ENCODE measurements around the gene GRID2IP. TPM values are rescaled to one million over a fixed set of nuclear protein-coding genes. Genes with fewer than 3 reads are reported as not detected.
"Not testable (repeated sequence)": the region's sequence is repeated elsewhere in the genome, so short reads cannot be mapped to it uniquely, and the experiment has no call there.

The GRID2IP gene
- polyA plus RNA-seq, 4 donors, result 0.51 to 1.5 (median 0.84) TPM

DNA sequence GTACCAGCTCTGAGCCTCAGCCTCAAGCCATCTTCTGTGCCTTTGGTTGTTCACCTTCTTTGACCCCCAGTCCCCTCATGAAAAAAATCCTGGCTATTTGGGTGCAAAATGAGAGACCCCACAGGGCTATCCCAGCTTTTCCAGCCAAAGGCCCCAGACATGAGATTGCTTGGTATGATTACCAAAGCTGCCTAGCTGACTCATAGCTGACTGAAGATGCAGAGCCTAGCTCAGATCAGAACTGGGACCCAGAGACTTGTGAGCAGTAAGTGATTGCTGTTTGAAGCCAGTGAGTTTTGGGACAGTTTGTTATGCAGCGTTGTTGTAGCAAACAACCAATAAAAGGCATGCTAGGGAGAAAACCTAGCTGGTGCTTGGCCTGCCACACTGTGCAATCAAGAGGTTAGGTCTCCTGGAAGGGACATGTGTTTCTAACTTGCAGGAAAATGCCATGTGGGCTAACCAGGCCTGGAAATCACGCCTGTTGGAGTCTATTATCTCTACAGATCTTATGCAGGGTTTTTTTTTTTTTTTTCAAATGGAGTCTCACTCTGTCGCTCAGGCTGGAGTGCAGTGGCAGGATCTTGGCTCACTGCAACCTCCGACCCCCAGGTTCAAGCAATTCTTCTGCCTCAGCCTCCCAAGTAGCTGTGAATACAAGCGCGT, 55.5 kb downstream of the GRID2IP start:
- DNase-seq (ENCODE audit: low read depth in 4 of 4, low spot score in 2 of 4), result no peak

DNA sequence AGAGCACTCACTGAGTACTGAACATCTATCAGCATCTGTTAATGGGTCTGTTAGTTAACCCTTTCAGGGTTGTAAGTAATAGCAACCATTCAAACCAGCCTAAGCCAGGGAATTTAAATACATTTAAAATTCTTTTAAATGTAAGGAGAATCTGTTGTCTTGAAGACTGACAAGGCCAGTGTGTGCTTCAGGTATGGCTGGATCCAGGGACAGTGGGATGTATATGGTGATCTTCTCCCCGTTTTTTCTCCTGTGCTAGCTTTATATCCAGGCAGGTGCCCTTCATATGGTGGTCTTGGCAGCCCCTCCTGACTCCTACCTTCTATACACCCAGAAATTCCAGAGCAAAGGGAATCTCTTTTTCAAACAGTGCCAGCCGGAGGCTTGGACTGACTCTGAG, 56.9 kb downstream of the GRID2IP start:
- no peak for DNase-seq (ENCODE audit: low read depth in 4 of 4, low spot score in 2 of 4)

DNA sequence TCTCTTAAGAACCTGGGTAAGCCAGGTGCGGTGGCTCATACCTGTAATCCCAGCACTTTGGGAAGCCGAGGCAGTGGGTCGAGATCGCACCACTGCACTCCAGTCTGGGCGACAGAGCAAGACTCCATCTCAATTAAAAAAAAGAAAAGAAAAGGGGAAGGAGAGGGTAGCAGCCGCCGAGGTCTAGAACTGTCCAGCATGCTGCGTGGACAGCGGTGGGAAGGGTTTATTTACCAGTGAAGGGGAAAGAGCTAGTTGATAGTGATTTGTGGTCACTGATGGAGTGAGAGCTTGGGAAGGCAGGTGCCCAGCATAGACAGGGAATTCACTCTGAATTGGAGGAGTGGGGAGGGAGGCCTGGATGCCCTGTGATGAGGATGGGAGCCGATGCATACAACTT, 60.1 kb downstream of the GRID2IP start:
- no peak for DNase-seq (ENCODE audit: low read depth in 4 of 4, low spot score in 2 of 4)

DNA sequence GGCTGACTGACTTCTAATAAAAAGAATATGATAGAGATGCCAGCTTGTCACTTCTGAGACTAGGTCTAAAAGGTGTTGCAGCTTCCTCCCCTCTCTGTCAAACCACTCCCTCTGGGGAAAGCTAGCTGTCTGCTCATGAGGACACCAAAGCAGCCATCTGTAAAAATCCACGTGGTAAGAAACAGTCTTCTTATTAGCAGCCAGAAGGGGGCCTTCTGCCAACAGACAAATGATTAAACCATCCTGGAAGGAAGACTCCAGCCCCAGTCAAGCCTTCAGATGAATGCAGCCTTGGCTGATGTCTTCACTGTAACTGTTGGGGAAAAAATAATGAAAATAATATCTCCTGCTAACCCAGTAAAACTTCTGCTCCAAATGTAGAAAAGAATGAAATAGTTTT, 61.6 kb downstream of the GRID2IP start:
- no peak for DNase-seq (ENCODE audit: low read depth in 4 of 4, low spot score in 2 of 4)

DNA sequence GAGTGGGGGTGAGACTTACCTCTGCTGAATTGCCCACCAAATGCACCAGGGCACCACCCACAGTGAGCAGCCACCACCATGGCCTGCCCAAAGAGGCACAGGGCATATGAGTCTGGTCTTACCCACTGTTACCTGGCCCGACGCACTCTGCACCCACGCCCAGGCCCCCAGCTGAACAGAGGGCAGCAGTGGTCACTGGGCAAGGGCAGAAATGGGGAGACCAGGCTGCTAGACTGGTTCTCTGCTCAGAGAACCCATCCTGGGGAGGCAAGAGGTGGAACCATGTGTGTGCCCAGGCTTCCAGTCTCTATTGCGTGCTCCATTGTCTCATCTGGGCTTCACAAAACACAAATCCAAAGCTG, 64.1 kb downstream of the GRID2IP start:
- DNase-seq (ENCODE audit: low read depth in 4 of 4, low spot score in 2 of 4), result no peak

DNA sequence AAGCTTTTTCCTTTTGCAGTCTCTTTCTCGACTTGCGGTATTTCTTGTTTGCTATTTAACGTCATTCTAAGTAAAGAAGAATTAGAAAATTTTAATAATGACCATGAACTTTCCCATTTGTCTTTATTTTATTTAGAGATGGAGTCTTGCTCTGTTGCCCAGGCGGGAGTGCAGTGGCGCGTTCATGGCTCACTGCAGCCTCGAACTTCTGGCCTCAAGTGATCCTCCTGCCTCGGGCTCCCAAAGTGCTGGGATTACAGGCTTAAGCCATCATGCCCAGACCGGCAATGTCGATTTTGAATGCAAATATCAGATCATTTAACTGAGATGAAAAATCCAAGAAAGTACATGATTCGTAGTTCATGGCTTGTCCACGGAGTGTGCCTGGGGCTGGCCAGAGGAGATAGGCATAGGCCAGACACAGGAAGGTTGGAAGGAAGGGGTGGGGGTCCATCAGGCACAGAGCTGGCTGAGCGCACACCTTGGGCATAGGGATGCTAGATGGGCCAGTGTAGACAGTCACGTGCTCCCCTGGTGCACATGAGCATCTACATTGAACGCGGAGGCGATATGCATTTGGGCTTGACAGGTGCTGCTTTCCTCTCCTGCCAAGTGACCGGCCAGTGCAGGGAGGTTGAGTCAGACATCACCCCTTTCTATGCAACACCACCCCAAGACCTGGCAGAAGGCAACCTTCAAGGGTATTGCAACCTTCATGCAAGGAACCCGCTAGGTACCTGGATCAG, 64.7 kb downstream of the GRID2IP start:
- no peak for DNase-seq (ENCODE audit: low read depth in 4 of 4, low spot score in 2 of 4)

DNA sequence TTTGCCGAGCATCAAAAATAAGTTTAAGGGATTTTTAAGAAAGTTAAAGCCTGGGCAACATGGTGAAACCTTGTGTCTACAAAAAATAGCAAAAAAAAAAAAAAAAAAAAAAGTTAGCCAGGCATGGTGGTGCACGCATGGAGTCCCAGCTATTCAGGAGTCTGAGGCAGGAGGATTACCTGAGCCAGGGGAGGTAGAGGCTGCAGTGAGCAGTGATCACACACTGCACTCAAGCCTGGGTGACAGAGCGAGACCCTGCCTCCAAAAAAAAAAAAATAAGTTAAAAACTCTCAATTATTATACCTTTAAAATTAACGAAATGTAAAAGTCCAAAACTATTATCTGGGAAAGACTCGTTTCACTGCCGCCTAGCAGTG, 68.5 kb downstream of the GRID2IP start:
- no peak for DNase-seq (ENCODE audit: low read depth in 4 of 4, low spot score in 2 of 4)

DNA sequence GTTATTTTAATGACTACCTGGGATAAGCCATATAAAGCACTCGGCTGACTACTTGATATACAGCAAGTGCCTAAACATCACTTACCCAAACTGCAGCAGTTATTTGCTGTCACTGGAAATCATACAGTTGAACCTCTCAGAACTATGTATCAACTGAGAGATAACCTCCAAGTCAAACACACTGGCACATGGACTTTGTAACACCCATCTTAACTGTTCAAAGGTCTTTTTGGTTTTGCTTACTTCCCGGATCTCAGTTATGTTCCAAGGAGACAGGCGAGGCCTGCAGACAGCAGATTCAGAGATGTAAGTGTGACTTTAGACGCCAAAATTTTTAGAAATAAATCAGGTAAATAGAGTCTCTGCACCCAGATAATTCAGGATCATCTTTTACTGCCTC, 69.0 kb downstream of the GRID2IP start:
- no peak for DNase-seq (ENCODE audit: low read depth in 4 of 4, low spot score in 2 of 4)

DNA sequence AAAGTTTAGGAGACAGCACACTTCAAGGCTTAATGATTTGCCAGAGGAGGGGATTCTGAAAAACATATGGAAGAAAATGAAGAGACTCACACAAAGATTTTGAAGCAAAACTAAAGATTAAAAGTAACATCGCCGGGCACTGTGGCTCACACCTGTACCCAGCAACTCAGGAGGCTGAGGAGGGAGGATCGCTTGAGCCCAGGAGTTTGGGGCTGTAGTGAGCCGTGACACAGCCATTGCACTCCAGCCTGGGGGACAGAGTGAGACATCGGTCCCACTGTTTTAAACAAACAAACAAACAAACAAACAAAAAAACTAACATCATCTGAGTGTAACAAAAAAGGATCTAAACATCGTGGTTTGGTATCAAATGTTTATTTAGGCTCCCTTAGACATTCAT, 69.8 kb downstream of the GRID2IP start:
- DNase-seq (ENCODE audit: low read depth in 4 of 4, low spot score in 2 of 4), result no peak

DNA sequence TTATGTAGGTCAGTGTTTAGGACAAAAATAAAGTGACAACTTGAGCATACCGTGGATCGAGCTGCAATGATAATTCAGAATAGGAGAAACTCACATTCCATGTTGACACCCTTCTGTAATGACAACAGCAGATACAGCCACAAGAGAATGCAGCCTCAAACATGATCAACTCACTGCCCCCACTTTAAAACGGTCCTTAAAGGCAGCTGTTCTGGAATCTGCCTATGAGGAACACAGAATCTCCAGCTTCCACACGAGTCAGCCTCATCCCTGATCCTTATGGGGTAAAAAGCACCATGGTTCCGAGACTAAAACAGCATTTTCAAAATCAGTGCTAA, 71.0 kb downstream of the GRID2IP start:
- no peak for DNase-seq (ENCODE audit: low read depth in 4 of 4, low spot score in 2 of 4)

DNA sequence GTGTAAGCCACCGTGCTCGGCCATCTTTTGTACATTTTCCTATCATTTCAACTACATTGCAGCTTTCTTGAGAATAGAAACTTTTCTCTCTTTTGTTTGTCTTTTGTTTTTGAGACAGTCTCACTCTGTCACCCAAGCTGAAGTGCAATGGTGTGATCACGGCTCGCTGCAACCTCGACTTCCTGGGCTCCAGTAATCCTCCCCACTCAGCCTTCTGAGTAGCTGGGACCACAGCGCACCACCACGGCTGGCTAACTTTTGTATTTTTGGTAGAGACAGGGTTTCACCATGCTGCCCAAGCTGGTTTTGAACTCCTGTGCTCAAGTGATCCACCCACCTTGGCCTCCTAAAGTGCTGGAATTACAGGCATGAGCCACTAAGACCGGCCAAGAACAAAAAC, 72.2 kb downstream of the GRID2IP start:
- DNase-seq (ENCODE audit: low read depth in 4 of 4, low spot score in 2 of 4), result no peak

DNA sequence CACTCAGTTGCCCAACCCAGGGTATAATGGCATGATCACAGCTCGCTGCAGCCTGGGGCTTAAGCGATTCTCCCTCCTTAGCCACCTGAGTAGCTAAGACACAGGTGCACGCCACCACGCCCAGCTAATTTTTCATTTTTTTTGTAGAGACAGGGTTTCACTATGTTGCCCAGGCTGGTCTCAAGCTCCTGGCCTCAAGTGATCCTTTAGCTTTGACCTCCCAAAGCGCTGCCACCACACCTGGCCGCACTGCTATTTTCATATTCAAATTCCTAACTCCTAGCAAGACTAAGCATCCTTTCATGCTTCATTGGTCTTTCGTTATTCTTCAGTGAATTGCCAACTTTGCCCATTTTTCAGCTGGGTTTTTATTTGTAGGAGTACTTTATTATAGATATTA, 73.1 kb downstream of the GRID2IP start:
- no peak for DNase-seq (ENCODE audit: low read depth in 4 of 4, low spot score in 2 of 4)

DNA sequence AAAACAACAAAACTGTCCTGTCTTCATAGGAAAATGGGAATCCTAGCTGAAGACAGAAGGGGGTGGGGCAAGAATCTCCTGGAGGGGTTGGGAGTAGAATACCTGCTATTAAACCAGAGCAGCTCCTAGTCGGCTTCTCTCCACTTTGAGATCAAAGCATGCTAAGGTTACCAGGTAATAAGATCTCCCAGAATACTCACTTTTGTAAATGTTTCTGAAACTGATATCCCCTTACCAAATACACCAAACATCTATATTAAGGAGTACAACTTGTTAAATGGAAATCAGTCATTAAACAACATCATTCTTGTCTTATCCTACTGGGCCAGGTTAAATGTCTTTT, 74.0 kb downstream of the GRID2IP start:
- no peak for DNase-seq (ENCODE audit: low read depth in 4 of 4, low spot score in 2 of 4)

DNA sequence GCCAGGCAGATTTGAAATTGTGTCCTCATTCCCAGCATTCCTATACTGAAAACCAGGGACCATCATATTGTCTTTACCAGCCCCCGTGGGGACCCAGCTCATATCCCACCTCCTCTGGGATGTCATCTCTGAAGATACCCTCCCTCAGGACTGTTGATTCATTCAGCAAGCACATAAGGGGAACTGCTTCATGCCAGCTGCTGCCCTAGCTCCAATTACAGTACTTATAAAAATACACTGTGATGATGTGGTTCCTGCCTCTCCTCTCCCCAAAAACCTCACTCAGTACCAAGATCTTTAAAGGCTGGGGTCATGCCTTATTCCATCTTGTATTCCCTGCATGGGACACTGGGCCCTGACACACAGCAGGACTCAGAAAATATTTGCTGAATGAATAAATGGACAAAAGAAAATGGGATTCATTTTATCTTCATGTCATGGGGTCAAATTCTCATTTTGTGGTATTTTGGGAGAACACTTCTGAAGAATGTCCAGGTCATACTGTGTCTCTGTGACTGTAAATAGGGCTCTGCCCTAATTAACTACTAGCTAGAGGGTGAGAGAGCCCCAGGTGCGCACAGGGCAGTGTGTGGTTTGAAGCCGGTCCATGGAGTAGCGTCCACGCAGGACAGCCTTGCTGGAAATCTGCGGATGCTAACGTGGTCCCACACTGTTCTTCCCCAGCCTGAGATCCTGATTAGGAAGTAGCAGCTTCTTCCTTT, 74.5 kb downstream of the GRID2IP start:
- DNase-seq (ENCODE audit: low read depth in 4 of 4, low spot score in 2 of 4), result no peak

DNA sequence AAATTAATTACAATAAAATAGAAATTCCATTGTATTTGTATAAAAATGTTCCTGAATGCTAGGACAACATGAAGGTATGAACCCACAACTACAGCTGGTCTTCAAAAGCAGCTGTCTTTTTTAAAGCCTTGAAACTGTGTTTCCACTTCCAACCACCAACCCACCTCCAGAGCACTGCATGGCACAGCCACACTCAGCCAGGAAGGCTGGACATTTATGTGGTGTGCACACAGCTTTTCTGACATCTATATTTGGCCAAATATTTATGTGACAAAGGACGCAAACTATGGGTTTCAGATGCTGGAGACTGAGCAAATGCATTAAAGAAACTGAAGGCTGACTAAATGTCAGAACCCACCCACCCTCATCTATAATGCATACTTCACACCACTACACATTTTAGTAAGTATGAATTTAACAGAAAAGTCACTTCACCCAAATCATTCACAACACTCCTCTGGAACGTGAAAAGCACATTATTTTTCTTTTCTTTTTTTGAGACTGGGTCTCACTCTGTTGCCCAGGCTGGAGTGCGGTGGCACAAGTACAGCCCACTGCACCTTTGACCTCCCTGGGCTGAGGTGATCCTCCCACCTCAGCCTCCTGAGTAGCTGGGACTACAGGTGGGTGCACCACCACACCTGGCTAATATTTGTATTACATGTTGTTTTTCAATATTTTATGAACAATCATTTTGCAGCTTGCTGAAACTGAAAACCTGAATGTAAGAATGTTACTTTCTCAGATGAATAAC, 75.7 kb downstream of the GRID2IP start:
- no peak for DNase-seq (ENCODE audit: low read depth in 4 of 4, low spot score in 2 of 4)

DNA sequence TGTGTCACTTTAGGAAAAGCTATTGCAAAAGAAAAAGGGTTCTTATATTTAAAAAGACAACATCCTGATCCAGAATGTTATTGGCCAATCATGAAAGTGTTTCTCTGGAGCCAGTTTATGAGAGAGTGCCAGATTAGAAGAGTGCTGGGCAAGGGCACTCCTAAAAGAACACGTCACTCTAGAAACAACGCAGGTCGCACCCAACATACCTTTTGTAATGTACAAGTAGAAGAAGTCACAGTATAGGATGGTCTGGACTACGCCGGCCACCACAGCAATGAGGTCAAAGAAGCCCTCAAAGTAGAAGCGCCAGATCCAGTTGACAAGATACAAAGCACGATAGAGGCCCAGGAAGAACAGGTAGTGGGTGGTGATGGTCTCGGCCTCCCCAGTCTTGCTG, 85.4 kb downstream of the GRID2IP start:
- no peak for DNase-seq (ENCODE audit: low read depth in 4 of 4, low spot score in 2 of 4)

DNA sequence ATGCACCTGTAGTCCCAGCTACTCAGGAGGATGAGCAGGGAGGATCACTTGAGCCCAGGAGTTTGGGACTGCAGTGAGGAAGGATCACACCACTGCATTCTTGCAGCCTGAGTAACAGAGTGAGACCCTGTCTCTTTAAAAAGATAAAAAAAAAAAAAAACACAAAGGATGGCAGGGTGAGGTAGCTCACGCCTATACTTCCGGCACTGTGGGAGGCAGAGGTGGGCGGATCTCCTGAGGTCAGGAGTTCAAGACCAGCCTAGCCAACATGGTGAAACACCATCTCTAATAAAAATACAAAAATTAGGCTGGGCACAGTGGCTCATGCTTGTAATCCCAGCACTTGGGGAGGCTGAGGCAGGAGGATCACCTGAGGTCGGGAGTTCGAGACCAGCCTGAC, 87.7 kb downstream of the GRID2IP start:
- not testable (repeated sequence) for DNase-seq (ENCODE audit: low read depth in 4 of 4, low spot score in 2 of 4)

DNA sequence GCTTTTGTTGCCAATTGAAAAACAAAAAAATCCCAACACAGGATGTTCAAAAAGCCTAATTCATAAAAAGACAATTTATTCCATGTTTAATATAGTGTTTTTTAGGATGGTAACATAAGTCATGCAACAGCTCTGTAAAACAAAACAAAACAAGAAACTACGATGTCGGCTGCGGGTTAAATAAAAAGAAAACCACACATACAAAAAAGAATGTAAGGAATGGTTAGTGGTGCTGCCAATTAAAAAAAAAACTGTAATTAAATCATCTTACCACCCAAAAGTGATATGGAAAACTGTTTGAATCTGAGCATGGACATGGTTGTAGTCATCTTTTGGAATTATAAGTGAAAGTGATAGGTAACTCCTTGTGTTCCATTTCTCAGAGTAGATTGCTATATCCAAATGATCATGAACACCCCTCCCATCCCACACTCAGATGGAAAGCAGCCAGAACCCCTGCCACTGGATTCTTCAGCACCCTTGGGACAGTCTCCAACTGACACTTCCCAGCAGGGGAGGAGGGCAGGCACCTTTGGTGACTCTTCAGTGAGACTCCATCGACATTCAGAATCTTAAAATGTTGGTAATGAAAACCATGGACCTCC, 89.2 kb downstream of the GRID2IP start:
- no peak for DNase-seq (ENCODE audit: low read depth in 4 of 4, low spot score in 2 of 4)

DNA sequence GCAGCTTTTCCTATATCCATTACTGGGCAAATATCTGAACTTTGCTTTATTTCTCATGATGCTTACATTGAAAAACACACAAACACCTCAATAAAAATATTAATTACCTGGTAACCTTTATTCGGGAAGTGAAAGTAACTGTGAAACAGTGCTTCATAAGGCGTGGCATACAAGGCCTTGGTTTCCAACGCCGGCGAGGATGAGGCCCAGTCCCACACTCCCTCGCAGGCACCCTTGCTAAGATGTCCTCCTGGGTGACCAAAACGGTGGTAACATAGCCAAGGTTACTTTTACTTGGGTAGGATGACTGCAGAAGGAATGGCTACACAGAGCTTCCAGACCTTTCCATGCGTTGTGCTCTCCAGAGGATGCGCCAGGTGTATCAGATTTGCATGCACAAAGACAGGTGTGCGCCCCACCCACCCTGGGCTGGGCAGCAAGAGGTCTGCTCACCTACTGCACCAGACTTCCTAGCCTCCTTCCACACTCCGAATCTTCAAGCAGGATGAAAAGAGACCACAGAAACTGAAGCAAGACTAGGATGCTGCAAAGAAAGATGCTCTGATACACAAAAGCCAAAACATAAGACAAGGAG, 90.2 kb downstream of the GRID2IP start:
- no peak for DNase-seq (ENCODE audit: low read depth in 4 of 4, low spot score in 2 of 4)

DNA sequence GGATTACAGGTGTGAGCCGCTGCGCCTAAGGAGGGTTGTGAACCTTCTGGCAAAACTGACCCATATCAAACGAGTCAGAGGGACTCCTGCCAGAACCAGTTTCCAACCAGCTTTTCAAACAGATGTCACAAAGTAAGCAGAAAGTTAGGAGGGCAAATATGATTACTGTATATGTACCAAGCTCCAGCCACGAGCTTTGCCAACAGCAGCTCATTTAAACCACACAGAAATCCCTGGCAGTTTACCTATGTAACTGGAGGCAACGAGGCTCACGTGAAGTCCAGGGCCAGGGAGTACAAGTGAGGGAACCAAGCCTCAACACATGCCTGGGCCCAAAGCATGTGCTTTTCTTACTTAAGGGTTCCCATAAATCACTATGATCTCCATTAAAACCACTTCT, 91.0 kb downstream of the GRID2IP start:
- no peak for DNase-seq (ENCODE audit: low read depth in 4 of 4, low spot score in 2 of 4)

DNA sequence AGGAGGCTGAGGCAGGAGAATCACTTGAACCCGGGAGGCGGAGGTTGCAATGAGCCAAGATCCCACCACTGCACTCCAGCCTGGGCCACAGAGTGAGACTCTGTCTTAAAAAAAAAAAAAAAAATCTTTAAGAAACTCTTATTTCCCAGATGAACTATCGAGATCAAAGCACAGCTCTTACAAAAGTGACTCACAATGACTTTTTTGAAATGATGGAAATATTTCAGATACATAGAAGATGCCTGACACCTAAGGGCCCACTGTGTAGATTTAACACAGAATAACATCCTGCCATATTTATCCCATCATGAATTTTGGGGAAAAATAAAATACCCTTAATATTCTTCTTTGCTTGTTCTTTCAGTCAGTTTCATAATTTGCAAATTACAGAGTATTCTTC, 92.6 kb downstream of the GRID2IP start:
- DNase-seq (ENCODE audit: low read depth in 4 of 4, low spot score in 2 of 4), result not testable (repeated sequence)
